Left renal pelvis (tissue), 4 donors: ENCODE results near the gene RAD51B. TPM values are rescaled to one million over a fixed set of nuclear protein-coding genes. Genes with fewer than 3 reads are reported as not detected.
"Not testable (repeated sequence)": the region's sequence is repeated elsewhere in the genome, so short reads cannot be mapped to it uniquely, and the experiment has no call there.

Source experiments
- DNase-seq, 4 donors: peaks; one replicate each; pipeline ENCODE4 v3.0.0-alpha.2; 2013; ENCODE audit warnings: low read depth in 4 of 4, low spot score in 3 of 4
- polyA plus RNA-seq, 4 donors: library from polyadenylated mRNA; unstranded; fragments of 120-200 nt; gene quantifications; one replicate each; pipeline ENCODE4 v1.2.1, GENCODE V29; 2013; ENCODE audit not compliant: insufficient read length in 4 of 4

The RAD51B gene
- polyA plus RNA-seq, 4 donors = 9.4 to 12.6 (median 11.6) TPM

GRCh38 chr14:68690089-68690958, 870.7 kb downstream of the RAD51B start:
- DNase-seq = no peak

- DNase-seq = no peak
Measured at GRCh38 chr14:68691031-68691791, 871.6 kb downstream of the RAD51B start.

- no peak for DNase-seq
Measured at GRCh38 chr14:68691792-68692118, 872.2 kb downstream of the RAD51B start.

- no peak for DNase-seq
Measured at GRCh38 chr14:68692216-68692615, 872.6 kb downstream of the RAD51B start.

- DNase-seq = no peak
Measured at GRCh38 chr14:68692916-68693771, 873.6 kb downstream of the RAD51B start.

- DNase-seq = no peak
Measured at GRCh38 chr14:68693926-68694325, 874.3 kb downstream of the RAD51B start.

GRCh38 chr14:68694516-68695235, 875.1 kb downstream of the RAD51B start:
- DNase-seq = no peak

GRCh38 chr14:68695326-68695768, 875.8 kb downstream of the RAD51B start:
- DNase-seq = no peak

GRCh38 chr14:68695856-68696255, 876.3 kb downstream of the RAD51B start:
- no peak for DNase-seq

GRCh38 chr14:68696266-68696665, 876.7 kb downstream of the RAD51B start:
- DNase-seq = no peak

- no peak for DNase-seq
Measured at GRCh38 chr14:68696721-68697495, 877.3 kb downstream of the RAD51B start.

- not testable (repeated sequence) for DNase-seq
Measured at GRCh38 chr14:68698773-68699172, 879.2 kb downstream of the RAD51B start.

GRCh38 chr14:68701001-68701741, 881.6 kb downstream of the RAD51B start:
- no peak for DNase-seq

- DNase-seq = no peak
Measured at GRCh38 chr14:68702135-68702534, 882.6 kb downstream of the RAD51B start.

- DNase-seq = no peak
Measured at GRCh38 chr14:68702578-68702977, 883.0 kb downstream of the RAD51B start.

- no peak for DNase-seq
Measured at GRCh38 chr14:68703093-68703492, 883.5 kb downstream of the RAD51B start.

- DNase-seq = no peak
Measured at GRCh38 chr14:68704736-68705720, 885.4 kb downstream of the RAD51B start.
